Caco-2 (cell line): ENCODE data around the gene RAB28. TPM values are rescaled to one million over a fixed set of nuclear protein-coding genes. Genes with fewer than 3 reads are reported as not detected.

Source experiments
- BruUV-seq: library from RNA; stranded (reverse); fragments of 400-500 nt; replicated peaks from 2 replicates; lab custom pipeline; 2021; lab: Mats Ljungman, UMichigan
- CTCF ChIA-PET: fragments of 300-600 bp; sonication (Branson Sonifier 250); formaldehyde crosslinking; loops from one replicate; lab custom pipeline; 2022; ENCODE audit warnings: antibody characterized with exemption; lab: Charles Lee
- POLR2A ChIA-PET: fragments of 300-600 bp; sonication (Branson Sonifier 250); formaldehyde crosslinking; loops from one replicate; lab custom pipeline; 2022; ENCODE audit warnings: antibody characterized with exemption; lab: Charles Lee
- DNase-seq, 2 experiments: peaks; one replicate each; pipeline versions ENCODE4 v3.0.0 to v3.0.0-alpha.2; 2020 to 2022
- H3K27me3 ChIP-seq: replicated peaks from 2 replicates; pipeline ENCODE4 v1.6.0; 2011; ENCODE audit warnings: low read length; ENCODE audit not compliant: control insufficient read depth, insufficient read depth
- H3K36me3 ChIP-seq: 2 replicates; pipeline ENCODE4 v1.5.1; 2011; ENCODE audit warnings: low read length; ENCODE audit not compliant: control insufficient read depth, insufficient read depth
- H3K4me1 ChIP-seq: fragments of 250-450 bp; sonication (Bioruptor Pico); 2 replicates; pipeline ENCODE4 v1.5.1; 2020; ENCODE audit warnings: mild to moderate bottlenecking
- H3K4me3 ChIP-seq: 2 replicates; pipeline ENCODE4 v1.5.1; 2011; ENCODE audit warnings: low read depth, mild to moderate bottlenecking, control low read depth, low read length
- H3K9me3 ChIP-seq: fragments of 250-450 bp; sonication (Bioruptor Pico); 2 replicates; pipeline ENCODE4 v1.5.1; 2020; ENCODE audit warnings: mild to moderate bottlenecking, moderate library complexity
- H3K27ac Mint-ChIP-seq: one replicate; pipeline ENCODE4 v1.8.0; 2022; ENCODE audit warnings: mixed read lengths; ENCODE audit not compliant: unreplicated experiment
- H3K27me3 Mint-ChIP-seq: one replicate; pipeline ENCODE4 v1.8.0; 2022; ENCODE audit warnings: mixed read lengths; ENCODE audit not compliant: insufficient read depth, unreplicated experiment
- H3K36me3 Mint-ChIP-seq: one replicate; pipeline ENCODE4 v1.8.0; 2022; ENCODE audit warnings: mild to moderate bottlenecking, mixed read lengths; ENCODE audit not compliant: insufficient read depth, unreplicated experiment
- H3K4me1 Mint-ChIP-seq: one replicate; pipeline ENCODE4 v1.8.0; 2022; ENCODE audit warnings: low read depth, mixed read lengths; ENCODE audit not compliant: unreplicated experiment
- H3K4me3 Mint-ChIP-seq: one replicate; pipeline ENCODE4 v1.8.0; 2022; ENCODE audit warnings: mild to moderate bottlenecking, moderate library complexity, mixed read lengths; ENCODE audit not compliant: unreplicated experiment
- H3K9me3 Mint-ChIP-seq: one replicate; pipeline ENCODE4 v1.8.0; 2022; ENCODE audit warnings: mixed read lengths; ENCODE audit not compliant: unreplicated experiment
- intact Hi-C: fragments of 100-400 bp; cut with micrococcal nuclease; formaldehyde crosslinking; loops from one replicate; pipeline ENCODE4 v1.10.0; 2022; ENCODE audit not compliant: unreplicated experiment
- total RNA-seq: library from RNA; stranded (reverse); gene quantifications from 2 replicates; pipeline ENCODE4 v1.2.3, GENCODE V29; 2022
- TF ChIP-seq, protein P1 (sequence below), 2 experiments: fragments of 200-600 bp in 1 of 2; IDR thresholded peaks; 1 replicate in 1 of 2; 2 replicates in 1 of 2; pipeline versions ENCODE4 v1.5.1 to v1.8.0; 2011 to 2022; ENCODE audit warnings: antibody characterized with exemption in 1 of 2, control low read depth in 1 of 2, inconsistent platforms in 1 of 2, low read depth in 1 of 2, low read length in 1 of 2, mild to moderate bottlenecking in 1 of 2, moderate library complexity in 1 of 2; ENCODE audit not compliant: insufficient read depth in 1 of 2, severe bottlenecking in 1 of 2, unreplicated experiment in 1 of 2

Gene RAB28
- total RNA-seq, 1 experiment from 2014 or later, result 14.5 TPM

DNA sequence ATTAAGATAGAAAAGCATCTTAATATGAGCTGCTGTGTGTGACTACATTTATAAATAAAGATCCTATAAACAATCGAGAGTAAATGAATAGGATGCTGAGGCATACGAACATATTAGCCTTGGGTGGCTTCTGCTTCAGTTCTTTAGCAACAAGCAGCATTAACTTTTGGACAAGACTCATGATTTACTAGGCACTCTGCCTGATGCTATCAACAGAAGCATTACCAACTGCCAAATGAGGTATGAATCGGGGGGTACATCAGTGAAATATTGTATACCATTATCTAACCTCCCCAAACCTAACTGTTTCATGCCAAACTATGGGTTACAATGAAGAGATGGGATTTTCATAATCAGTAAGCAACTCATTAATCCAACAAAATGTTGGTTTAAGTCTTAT lies 113.1 kb downstream of the RAB28 start:
- TF ChIP-seq, protein P1, sequence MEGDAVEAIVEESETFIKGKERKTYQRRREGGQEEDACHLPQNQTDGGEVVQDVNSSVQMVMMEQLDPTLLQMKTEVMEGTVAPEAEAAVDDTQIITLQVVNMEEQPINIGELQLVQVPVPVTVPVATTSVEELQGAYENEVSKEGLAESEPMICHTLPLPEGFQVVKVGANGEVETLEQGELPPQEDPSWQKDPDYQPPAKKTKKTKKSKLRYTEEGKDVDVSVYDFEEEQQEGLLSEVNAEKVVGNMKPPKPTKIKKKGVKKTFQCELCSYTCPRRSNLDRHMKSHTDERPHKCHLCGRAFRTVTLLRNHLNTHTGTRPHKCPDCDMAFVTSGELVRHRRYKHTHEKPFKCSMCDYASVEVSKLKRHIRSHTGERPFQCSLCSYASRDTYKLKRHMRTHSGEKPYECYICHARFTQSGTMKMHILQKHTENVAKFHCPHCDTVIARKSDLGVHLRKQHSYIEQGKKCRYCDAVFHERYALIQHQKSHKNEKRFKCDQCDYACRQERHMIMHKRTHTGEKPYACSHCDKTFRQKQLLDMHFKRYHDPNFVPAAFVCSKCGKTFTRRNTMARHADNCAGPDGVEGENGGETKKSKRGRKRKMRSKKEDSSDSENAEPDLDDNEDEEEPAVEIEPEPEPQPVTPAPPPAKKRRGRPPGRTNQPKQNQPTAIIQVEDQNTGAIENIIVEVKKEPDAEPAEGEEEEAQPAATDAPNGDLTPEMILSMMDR (IDR thresholded peaks at IDR 0.05; ENCODE audit: insufficient read depth in 1 of 2, low read depth in 1 of 2, low read length in 1 of 2, severe bottlenecking in 1 of 2, unreplicated experiment in 1 of 2), result no peak
- CTCF ChIA-PET, result no interaction called here

DNA sequence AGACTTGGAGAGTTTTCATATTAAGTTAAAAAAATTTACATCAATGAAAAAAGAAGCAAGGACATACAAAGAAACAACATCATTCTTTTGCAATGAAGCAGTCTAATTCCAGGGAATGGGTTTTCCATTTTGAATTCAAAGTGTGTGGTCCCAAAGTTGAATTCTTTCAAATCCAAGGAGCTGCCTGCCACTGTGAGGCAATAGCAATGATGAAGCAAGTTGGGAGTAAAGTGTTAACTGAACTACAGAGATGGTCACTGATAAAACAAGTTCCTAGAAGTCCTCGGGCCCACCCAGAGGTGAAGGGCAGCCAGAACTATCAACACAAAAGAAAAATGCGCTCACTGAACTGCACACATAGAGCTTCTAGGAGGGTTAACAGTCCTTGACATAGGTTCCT lies 115.9 kb downstream of the RAB28 start:
- no peaks in the 10 kb centered on the region for H3K4me1 Mint-ChIP-seq
- TF ChIP-seq, protein P1 (IDR thresholded peaks at IDR 0.05; ENCODE audit: insufficient read depth in 1 of 2, low read depth in 1 of 2, low read length in 1 of 2, severe bottlenecking in 1 of 2, unreplicated experiment in 1 of 2), result no peak
- no peak for DNase-seq
- H3K9me3 ChIP-seq, result no peaks in the 10 kb centered on the region
- no peak overlapping the region for H3K27ac Mint-ChIP-seq
- H3K9me3 Mint-ChIP-seq, result no peaks in the 10 kb centered on the region
- H3K27me3 ChIP-seq, result no peaks in the 10 kb centered on the region
- intact Hi-C loops, result no loop called here
- H3K36me3 Mint-ChIP-seq, result no peaks in the 10 kb centered on the region
- no peaks in the 10 kb centered on the region for H3K27me3 Mint-ChIP-seq
- CTCF ChIA-PET, result no interaction called here
- H3K4me3 ChIP-seq, result no peak overlapping the region
- BruUV-seq, result no TSS peak
- POLR2A ChIA-PET, result no interaction called here
- H3K36me3 ChIP-seq, result no peaks in the 10 kb centered on the region
- no peaks in the 10 kb centered on the region for H3K4me1 ChIP-seq
- no peak overlapping the region for H3K4me3 Mint-ChIP-seq

More for the DNA sequence above, 113.1 kb downstream of the RAB28 start:
- no peak overlapping the region for H3K4me3 ChIP-seq
- no peaks in the 10 kb centered on the region for H3K27me3 ChIP-seq
- no peaks in the 10 kb centered on the region for H3K4me1 ChIP-seq
- DNase-seq, result no peak
- no peaks in the 10 kb centered on the region for H3K9me3 ChIP-seq
- Mint-ChIP-seq H3K9me3 (no peaks in the 10 kb centered on the region), H3K36me3 (no peaks in the 10 kb centered on the region), H3K4me1 (no peaks in the 10 kb centered on the region), H3K27ac (no peak overlapping the region), H3K27me3 (no peaks in the 10 kb centered on the region), H3K4me3 (no peak overlapping the region)
- no peaks in the 10 kb centered on the region for H3K36me3 ChIP-seq
- POLR2A ChIA-PET, result no interaction called here
- no TSS peak for BruUV-seq
- intact Hi-C loops, result no loop called here

DNA sequence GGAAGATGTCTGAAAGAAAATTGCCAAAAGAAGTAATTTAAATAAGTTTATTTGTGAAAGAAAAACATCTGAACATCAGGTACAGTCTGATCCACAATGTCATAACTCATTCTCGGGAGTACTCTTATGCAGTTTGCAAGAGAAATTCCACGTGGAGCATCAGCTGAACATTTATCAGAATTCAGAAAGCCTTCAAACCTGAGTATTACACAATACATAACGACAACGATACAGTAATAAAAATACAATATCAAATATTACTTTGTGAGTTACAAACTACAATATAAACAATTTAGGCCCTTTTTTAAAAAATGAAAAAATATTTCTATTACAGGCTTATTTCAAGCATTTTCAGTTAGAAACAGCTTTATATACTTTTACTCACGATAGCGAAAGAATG lies 116.4 kb downstream of the RAB28 start:
- TF ChIP-seq, protein P1 (IDR thresholded peaks at IDR 0.05; ENCODE audit: insufficient read depth in 1 of 2, low read depth in 1 of 2, low read length in 1 of 2, severe bottlenecking in 1 of 2, unreplicated experiment in 1 of 2), result no peak
- Mint-ChIP-seq H3K9me3 (no peaks in the 10 kb centered on the region), H3K27ac (no peak overlapping the region), H3K4me3 (no peak overlapping the region), H3K27me3 (no peaks in the 10 kb centered on the region), H3K36me3 (no peaks in the 10 kb centered on the region), H3K4me1 (no peaks in the 10 kb centered on the region)
- no peaks in the 10 kb centered on the region for H3K27me3 ChIP-seq
- BruUV-seq, result no TSS peak
- intact Hi-C loops, result no loop called here
- no peaks in the 10 kb centered on the region for H3K9me3 ChIP-seq
- ChIA-PET POLR2A (no interaction called here), CTCF (no interaction called here)
- no peak for DNase-seq
- H3K4me1 ChIP-seq, result no peaks in the 10 kb centered on the region
- H3K4me3 ChIP-seq, result no peak overlapping the region
- no peaks in the 10 kb centered on the region for H3K36me3 ChIP-seq
